Measurements from ENCODE around the gene USP25.

USP25 gene

DNA sequence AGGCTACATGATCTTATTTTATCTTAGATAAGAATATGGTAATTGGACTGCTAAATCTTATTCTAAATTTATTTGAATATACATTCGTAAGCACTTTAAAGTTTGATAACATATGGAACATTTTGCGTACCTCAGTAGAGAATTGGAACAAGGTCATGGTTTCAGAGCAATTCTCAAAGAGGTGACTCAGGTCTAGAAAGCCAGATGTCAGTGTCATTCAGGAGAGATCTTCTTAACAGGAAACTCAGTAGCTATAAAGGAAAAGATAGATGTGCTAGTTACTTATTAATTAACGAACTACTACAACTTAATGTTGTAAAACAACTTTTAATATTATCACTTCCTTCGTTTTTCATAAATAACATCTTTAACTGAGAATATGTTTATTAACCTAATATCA is 142.5 kb downstream of the USP25 start:
- DNase-seq (ENCODE audit: low read depth), result no peak
- TF ChIP-seq, protein P1, sequence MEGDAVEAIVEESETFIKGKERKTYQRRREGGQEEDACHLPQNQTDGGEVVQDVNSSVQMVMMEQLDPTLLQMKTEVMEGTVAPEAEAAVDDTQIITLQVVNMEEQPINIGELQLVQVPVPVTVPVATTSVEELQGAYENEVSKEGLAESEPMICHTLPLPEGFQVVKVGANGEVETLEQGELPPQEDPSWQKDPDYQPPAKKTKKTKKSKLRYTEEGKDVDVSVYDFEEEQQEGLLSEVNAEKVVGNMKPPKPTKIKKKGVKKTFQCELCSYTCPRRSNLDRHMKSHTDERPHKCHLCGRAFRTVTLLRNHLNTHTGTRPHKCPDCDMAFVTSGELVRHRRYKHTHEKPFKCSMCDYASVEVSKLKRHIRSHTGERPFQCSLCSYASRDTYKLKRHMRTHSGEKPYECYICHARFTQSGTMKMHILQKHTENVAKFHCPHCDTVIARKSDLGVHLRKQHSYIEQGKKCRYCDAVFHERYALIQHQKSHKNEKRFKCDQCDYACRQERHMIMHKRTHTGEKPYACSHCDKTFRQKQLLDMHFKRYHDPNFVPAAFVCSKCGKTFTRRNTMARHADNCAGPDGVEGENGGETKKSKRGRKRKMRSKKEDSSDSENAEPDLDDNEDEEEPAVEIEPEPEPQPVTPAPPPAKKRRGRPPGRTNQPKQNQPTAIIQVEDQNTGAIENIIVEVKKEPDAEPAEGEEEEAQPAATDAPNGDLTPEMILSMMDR (IDR thresholded peaks at IDR 0.05; ENCODE audit: low read depth, low read length, missing control alignments), result no peak
- H3K4me3 ChIP-seq (ENCODE audit: low read depth, low read length), result no peak overlapping the region

DNA sequence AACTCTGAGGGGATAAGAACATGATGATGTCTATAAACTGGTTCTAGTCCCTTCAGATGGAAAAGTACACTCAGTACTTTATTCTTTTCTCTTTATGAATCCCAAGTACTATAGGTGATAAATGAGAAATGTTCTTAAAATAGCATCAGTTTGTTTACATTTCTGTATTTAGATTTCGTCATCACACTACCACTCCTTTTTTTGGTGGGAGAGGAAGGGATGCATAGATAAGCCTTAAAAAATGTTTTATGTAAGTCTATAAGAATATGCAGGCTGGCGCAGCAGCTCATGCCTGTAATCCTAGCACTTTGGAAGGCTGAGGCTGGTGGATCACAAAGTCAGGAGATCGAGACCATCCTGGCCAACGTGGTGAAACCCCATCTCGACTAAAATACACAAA is 144.8 kb downstream of the USP25 start:
- TF ChIP-seq, protein P1 (IDR thresholded peaks at IDR 0.05; ENCODE audit: low read depth, low read length, missing control alignments), result no peak
- H3K4me3 ChIP-seq (ENCODE audit: low read depth, low read length), result no peak overlapping the region
- DNase-seq (ENCODE audit: low read depth), result no peak

DNA sequence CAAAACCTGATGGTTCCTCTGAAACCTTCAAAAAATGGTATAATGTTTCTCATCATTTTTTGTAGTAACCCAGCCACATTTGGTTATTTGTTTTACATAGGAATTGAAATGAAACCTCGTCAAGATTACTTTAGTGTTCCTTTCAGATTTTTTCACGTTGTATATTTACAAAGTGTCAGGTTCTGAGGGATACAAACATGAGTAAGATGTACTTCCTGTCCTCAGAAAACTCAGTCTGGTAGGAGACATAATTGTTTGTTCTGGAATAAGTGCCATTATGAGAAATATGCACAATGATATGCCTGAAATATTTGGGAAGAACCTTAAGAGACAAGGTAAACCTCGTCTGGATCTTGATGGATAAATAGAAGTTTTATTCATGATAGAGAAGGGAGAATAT is 145.5 kb downstream of the USP25 start:
- no peak overlapping the region for H3K4me3 ChIP-seq (ENCODE audit: low read depth, low read length)
- no peak for DNase-seq (ENCODE audit: low read depth)
- TF ChIP-seq, protein P1 (IDR thresholded peaks at IDR 0.05; ENCODE audit: low read depth, low read length, missing control alignments), result no peak

DNA sequence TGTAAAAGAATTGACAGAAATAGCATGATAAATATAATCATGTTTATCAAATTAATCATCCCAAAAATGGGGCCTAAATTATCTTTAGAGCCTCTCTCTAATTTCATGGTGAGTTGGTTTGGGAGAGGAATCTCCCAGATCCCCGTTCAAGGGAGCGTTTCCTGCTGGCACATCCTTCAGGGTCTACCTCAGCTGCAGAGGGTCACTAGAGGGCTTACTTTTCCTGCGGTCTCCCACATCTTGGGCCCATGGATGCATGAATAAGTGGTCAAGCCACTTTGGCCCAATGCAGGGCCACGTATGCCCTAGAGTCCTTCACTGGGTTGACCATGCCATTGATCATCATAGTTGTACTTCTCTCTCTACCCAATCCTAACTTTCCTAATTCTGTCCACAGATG is 164.1 kb downstream of the USP25 start:
- H3K4me3 ChIP-seq (ENCODE audit: low read depth, low read length), result no peak overlapping the region
- DNase-seq (ENCODE audit: low read depth), result no peak
- TF ChIP-seq, protein P1 (IDR thresholded peaks at IDR 0.05; ENCODE audit: low read depth, low read length, missing control alignments), result no peak

DNA sequence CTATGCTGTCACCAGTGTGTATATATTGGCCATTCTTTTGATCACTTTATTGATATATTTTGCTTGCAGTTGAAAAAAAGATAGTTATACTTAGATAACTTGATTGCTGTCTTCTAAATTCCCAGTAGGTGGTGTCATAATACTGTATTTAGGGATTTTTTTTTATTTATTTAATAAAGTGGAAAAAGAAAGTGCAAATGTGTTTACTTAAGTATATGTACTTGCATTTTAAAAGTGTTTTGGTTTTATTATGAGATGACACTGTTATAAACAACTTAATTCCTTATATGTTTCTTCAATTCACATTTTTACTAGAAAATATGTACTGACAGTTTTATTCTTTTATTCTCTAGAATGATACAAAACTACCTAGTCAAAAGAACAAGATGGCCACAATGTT is 164.8 kb downstream of the USP25 start:
- no peak overlapping the region for H3K4me3 ChIP-seq (ENCODE audit: low read depth, low read length)
- DNase-seq (ENCODE audit: low read depth), result no peak
- TF ChIP-seq, protein P1 (IDR thresholded peaks at IDR 0.05; ENCODE audit: low read depth, low read length, missing control alignments), result no peak

DNA sequence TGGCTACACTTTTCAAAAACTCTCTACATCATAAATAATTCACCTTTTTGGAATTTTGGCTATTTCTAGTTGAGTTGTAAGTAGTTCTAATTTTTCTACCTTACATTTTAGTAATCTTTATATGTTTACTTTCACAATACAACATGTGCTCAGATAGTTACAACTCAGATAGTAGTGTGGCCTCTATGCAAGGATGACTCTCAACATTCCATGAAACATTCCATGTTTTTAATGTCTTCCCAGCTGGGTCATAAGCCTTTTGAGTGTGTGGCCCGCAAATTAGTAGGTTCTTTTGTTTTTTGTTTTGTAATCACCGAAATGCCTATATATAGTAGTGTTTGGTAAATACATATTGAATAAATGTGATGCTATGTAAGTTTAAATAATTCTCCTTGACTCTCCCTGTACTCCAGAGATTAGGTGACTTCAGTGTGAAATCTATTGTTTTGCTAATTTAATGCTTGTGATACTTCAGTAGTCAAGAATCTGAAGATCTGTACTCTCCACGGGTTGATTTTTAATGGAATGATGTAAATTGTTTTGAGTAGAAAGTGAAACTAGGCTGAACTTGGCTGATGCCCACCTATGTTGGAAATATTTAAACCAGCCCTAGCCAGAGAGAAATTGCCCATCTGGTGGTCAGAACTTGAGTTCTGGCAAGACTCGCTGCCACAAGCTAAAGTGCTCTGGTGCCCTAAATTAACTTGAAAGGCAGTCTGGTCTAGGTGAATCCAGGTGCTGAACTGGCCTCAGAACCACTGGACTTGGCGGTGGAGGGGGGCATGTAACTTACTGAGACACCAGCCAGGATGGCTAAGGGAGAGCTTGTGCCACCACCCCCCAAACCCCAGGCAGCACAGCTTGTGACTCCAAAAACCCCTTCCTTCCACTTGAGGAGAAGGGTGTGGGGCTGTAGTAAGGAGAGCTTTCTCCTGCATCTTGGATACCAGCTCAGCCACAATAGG is 165.6 kb downstream of the USP25 start:
- DNase-seq (ENCODE audit: low read depth), result no peak
- TF ChIP-seq, protein P1 (IDR thresholded peaks at IDR 0.05; ENCODE audit: low read depth, low read length, missing control alignments), result no peak
- H3K4me3 ChIP-seq (ENCODE audit: low read depth, low read length), result no peak overlapping the region

DNA sequence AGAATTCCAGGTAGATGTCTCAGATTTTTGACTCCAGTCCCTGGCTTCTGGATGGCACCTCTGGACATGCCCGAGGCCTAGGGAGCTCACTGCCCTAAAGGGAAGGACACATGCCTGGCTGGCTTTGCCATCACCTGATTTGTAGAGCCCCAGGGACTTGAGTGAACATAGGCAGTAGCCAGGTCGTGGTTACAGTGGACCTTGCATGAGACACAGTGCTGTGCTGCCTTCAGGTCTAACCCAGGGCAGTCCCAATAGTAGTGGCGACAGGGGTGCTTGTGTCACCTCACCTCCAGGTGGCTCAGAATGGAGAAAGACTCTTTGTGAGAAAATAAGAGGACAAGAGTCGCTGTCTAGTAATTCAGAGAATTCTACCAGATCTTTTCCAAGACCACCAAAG is 166.7 kb downstream of the USP25 start:
- TF ChIP-seq, protein P1 (IDR thresholded peaks at IDR 0.05; ENCODE audit: low read depth, low read length, missing control alignments), result no peak
- no peak for DNase-seq (ENCODE audit: low read depth)
- H3K4me3 ChIP-seq (ENCODE audit: low read depth, low read length), result no peak overlapping the region
